Progenitor cell of endocrine pancreas (in vitro differentiated cells): ENCODE measurements around the gene ADSS2. TPM values are rescaled to one million over a fixed set of nuclear protein-coding genes. Genes with fewer than 3 reads are reported as not detected.
"Not testable (repeated sequence)": the region's sequence is repeated elsewhere in the genome, so short reads cannot be mapped to it uniquely, and the experiment has no call there.

Experiments
- DNase-seq: peaks from one replicate; pipeline ENCODE4 v3.0.0; 2021; ENCODE audit warnings: low spot score; ENCODE audit not compliant: unreplicated experiment
- H3K27ac Mint-ChIP-seq: 2 replicates; pipeline ENCODE4 v1.8.0; 2021; ENCODE audit warnings: mild to moderate bottlenecking, moderate library complexity, mixed read lengths
- H3K27me3 Mint-ChIP-seq: 2 replicates; pipeline ENCODE4 v1.8.0; 2021; ENCODE audit warnings: mixed read lengths
- H3K36me3 Mint-ChIP-seq: 2 replicates; pipeline ENCODE4 v1.8.0; 2022; ENCODE audit warnings: mixed read lengths; ENCODE audit not compliant: insufficient read depth
- H3K4me1 Mint-ChIP-seq: 2 replicates; pipeline ENCODE4 v1.8.0; 2021; ENCODE audit warnings: low read depth, mixed read lengths
- H3K4me3 Mint-ChIP-seq: 2 replicates; pipeline ENCODE4 v1.8.0; 2021; ENCODE audit warnings: low read depth, mild to moderate bottlenecking, moderate library complexity, mixed read lengths
- H3K9me3 Mint-ChIP-seq: 2 replicates; pipeline ENCODE4 v1.8.0; 2021; ENCODE audit warnings: low read depth, mixed read lengths
- CTCF ChIP-seq: fragments of 200-600 bp; sonication (generic); IDR thresholded peaks from one replicate; pipeline ENCODE4 v1.5.0; 2021; ENCODE audit warnings: antibody characterized with exemption, mild to moderate bottlenecking; ENCODE audit not compliant: unreplicated experiment
- total RNA-seq: library from RNA; stranded (reverse); gene quantifications from 2 replicates; pipeline ENCODE4 v1.2.1, GENCODE V29; 2021

The ADSS2 gene
- total RNA-seq, 1 donor from 2014 or later: 34.6 TPM

DNA sequence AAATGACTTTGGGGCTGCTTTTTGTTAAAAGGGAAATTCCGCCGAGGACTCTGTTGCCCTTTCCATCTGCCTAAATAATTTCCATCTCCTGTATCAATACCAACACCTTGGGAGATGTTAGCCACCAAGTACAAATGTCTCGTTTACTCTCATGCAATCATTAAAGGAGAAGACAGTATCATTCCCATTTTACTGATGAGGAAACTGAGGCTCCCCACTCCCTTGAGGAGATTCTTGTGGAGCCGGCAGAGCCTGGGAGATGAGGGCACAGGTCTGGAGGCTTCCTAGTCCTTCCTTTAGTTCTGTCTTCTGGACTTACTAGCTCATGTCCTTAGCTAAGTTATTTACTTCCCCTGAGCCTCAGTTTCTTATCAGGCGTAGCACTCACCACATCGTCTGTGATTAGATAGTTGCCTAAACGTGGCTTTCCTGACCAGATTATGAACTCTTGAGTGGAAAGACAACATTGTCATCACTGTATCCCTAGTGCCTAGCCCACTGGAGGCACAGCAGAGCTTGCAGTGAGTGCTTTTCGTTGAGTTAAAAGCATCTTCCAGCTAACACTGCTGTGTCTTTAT lies 81.6 kb downstream of the ADSS2 start:
- no peak overlapping the region for H3K4me3 Mint-ChIP-seq
- peaks cover 6% of the 10 kb centered on the region for H3K4me1 Mint-ChIP-seq

DNA sequence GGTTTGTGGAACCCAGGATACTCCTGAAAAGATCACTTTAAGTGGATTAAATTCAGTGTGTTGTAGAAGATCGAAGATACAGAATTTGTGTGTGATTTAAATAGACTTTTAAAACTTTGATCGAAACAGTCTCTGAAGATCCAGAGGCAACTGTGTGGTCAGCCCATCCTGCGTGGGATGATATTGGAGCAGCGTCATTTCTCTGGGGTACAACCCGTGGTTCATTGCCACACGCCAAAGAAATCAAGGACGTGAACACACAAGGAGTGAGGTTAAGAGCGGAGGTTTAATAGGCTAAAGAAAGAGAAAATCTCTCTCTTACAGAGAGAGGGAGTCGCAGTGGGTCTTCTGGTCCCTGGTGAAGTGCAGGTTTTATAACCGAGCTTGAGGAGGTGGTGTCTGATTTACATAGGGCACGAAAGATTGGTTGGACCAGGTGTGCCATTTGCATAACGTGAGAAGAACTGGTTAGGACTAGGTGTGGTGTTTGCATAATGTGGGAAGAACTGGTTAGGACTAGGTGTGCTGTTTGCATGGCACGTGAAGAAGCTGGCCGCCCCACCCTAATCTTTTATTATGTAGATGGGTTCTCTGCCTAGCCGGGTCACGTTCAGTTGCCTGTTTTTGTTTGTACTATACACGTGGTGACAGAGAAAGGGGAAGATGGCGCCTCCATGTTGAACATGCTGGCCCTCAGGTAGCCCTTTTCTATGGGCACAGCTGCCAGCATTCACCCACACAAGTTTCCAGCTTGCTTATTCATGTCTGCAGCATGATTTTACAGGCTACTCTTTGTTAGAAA lies 82.3 kb downstream of the ADSS2 start:
- H3K4me3 Mint-ChIP-seq: no peak overlapping the region
- DNase-seq: no peak
- H3K4me1 Mint-ChIP-seq: peaks cover 6% of the 10 kb centered on the region
- no peak overlapping the region for H3K27ac Mint-ChIP-seq
- TF ChIP-seq CTCF: no peak
- peaks cover 2% of the 10 kb centered on the region for H3K36me3 Mint-ChIP-seq
- H3K9me3 Mint-ChIP-seq: peaks cover 9% of the 10 kb centered on the region
- H3K27me3 Mint-ChIP-seq: peaks cover 18% of the 10 kb centered on the region

More for the DNA sequence above, 81.6 kb downstream of the ADSS2 start:
- H3K27me3 Mint-ChIP-seq: peaks cover 18% of the 10 kb centered on the region
- no peak for DNase-seq
- peaks cover 3% of the 10 kb centered on the region for H3K9me3 Mint-ChIP-seq
- no peak for TF ChIP-seq CTCF
- H3K36me3 Mint-ChIP-seq: peaks cover 2% of the 10 kb centered on the region
- no peak overlapping the region for H3K27ac Mint-ChIP-seq

- peaks cover 2% of the 10 kb centered on the region for H3K36me3 Mint-ChIP-seq
- H3K4me1 Mint-ChIP-seq: peaks cover 6% of the 10 kb centered on the region
- no peak overlapping the region for H3K4me3 Mint-ChIP-seq
- no peak overlapping the region for H3K27ac Mint-ChIP-seq
- TF ChIP-seq CTCF: no peak
- H3K9me3 Mint-ChIP-seq: peaks cover 11% of the 10 kb centered on the region
- no peak for DNase-seq
- H3K27me3 Mint-ChIP-seq: peaks cover 18% of the 10 kb centered on the region
Observed at GRCh38 chr1:244368279-244368678, 83.4 kb downstream of the ADSS2 start.

GRCh38 chr1:244367399-244368114 lies 84.2 kb downstream of the ADSS2 start:
- no peak for TF ChIP-seq CTCF
- Mint-ChIP-seq H3K27ac (no peak overlapping the region), H3K36me3 (peaks cover 2% of the 10 kb centered on the region), H3K9me3 (peaks cover 11% of the 10 kb centered on the region), H3K27me3 (peaks cover 14% of the 10 kb centered on the region), H3K4me3 (no peak overlapping the region), H3K4me1 (peaks cover 9% of the 10 kb centered on the region)
- no peak for DNase-seq

GRCh38 chr1:244365809-244366208 lies 85.9 kb downstream of the ADSS2 start:
- TF ChIP-seq CTCF: no peak
- H3K4me3 Mint-ChIP-seq: no peak overlapping the region
- H3K9me3 Mint-ChIP-seq: peaks cover 11% of the 10 kb centered on the region
- no peak for DNase-seq
- peaks cover 16% of the 10 kb centered on the region for H3K4me1 Mint-ChIP-seq
- H3K27me3 Mint-ChIP-seq: peaks cover 3% of the 10 kb centered on the region
- H3K27ac Mint-ChIP-seq: no peak overlapping the region
- H3K36me3 Mint-ChIP-seq: peaks cover 2% of the 10 kb centered on the region

DNA sequence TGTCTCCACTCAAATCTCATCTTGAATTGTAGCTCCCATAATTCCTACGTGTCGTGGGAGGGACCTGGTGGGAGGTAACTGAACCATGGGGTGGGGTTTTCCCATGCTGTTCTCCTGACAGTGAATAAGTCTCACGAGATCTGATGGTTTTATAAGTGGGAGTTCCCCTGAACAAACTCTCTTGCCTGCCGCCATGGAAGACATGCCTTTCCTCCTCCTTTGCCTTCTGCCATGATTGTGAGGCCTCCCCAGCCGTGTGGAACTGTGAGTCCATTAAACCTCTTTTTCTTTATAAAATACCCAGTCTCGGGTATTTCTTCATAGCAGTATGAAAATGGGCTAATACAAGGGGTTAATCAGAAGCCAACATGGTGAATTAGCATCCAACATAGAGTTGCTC lies 86.4 kb downstream of the ADSS2 start:
- not testable (repeated sequence) for H3K27me3 Mint-ChIP-seq, H3K36me3 Mint-ChIP-seq, H3K27ac Mint-ChIP-seq, H3K4me3 Mint-ChIP-seq, DNase-seq
- Mint-ChIP-seq H3K4me1 (peaks cover 16% of the 10 kb centered on the region), H3K9me3 (peaks cover 11% of the 10 kb centered on the region)
